HepG2 (cell line): Measurements from ENCODE around the gene TCERG1L.

Experiments used
- EZH2 ChIP-seq: conservative IDR thresholded peaks from 2 replicates; pipeline ENCODE4 v1.6.1; 2012; ENCODE audit warnings: mild to moderate bottlenecking, low read depth, low read length, moderate library complexity
- MED13 ChIP-seq: sonication (generic); formaldehyde crosslinking; IDR thresholded peaks from 2 replicates; pipeline ENCODE4 v1.5.0; 2020; ENCODE audit warnings: missing genetic modification reagents
- NR3C1 ChIP-seq: sonication (generic); formaldehyde crosslinking; IDR thresholded peaks from 2 replicates; pipeline ENCODE4 v1.4.0; 2020; ENCODE audit warnings: missing genetic modification reagents
- PCBP2 ChIP-seq: fragments of 200-400 bp; formaldehyde crosslinking; optimal IDR thresholded peaks from 2 replicates; pipeline ENCODE3; 2018; ENCODE audit warnings: low read length, low read depth; ENCODE audit not compliant: poor library complexity, severe bottlenecking

DNA sequence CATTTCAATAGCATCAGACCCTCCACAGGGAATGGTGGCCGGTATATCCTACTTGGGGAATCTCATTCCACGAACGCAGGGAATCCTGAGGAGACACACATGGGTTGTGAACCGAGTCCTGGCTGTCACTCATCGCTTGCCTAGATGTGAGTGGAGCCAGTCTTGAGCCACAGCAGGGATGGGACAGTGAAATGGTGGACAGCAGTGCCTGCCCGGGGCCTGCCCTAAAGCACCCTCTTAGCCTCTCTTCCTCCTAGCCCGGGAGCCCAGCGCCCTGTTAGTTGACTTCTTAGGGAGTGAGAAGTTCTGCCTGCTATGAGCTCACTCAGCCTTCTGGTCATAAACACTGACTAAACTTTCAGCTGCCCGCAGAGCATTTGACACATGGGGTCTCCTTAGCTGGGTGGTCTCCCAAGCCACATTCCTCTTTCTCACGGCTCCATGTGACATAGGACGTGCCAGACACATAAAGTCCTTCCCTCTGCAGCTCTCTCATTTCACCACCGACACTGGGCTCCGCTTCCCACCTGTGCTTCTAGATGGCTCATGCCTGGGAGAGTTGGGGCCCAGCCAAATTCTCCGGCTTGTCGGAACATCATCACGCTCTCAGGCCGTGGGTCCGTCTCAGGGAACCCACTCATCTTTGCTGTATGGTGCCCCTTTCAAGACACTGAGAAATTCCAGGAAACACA, 60.9 kb downstream of the TCERG1L start:
- no peak for TF ChIP-seq NR3C1 (CRISPR knock-in tag)
- TF ChIP-seq PCBP2, result no peak
- TF ChIP-seq EZH2, result no peak
- no peak for TF ChIP-seq MED13 (CRISPR knock-in tag)
